Mesenteric fat pad (tissue), 1 donor: ENCODE data around the gene FAM13A. TPM values are rescaled to one million over a fixed set of nuclear protein-coding genes. Genes with fewer than 3 reads are reported as not detected.
"Not testable (repeated sequence)": the region's sequence is repeated elsewhere in the genome, so short reads cannot be mapped to it uniquely, and the experiment has no call there.

Source experiments
- DNase-seq: peaks from one replicate; pipeline ENCODE4 v3.0.0-alpha.2; 2020; ENCODE audit warnings: low spot score
- long read RNA-seq: library from polyadenylated mRNA; unstranded; transcript quantifications from one replicate; pipeline ENCODE4 v2.0.0, GENCODE V29; 2020
- total RNA-seq: library from RNA; stranded (reverse); fragmentation: NEBNext Ultra II Directional; extraction: Animal tissue kit (Norgen Biotek cat#: 25700); gene quantifications from one replicate; pipeline ENCODE4 v1.2.1, GENCODE V29; 2021
- donor health status: DM: yes; HTN: yes; CAD: no.

FAM13A gene
- total RNA-seq = 29.6 TPM
- long read RNA-seq, full-length matches to known transcripts = 4 of 46 reads
- long read RNA-seq, partial matches to known transcripts = 19 of 46 reads
- long read RNA-seq, other reads (novel, unspliced or antisense) = 23 of 46 reads

DNA sequence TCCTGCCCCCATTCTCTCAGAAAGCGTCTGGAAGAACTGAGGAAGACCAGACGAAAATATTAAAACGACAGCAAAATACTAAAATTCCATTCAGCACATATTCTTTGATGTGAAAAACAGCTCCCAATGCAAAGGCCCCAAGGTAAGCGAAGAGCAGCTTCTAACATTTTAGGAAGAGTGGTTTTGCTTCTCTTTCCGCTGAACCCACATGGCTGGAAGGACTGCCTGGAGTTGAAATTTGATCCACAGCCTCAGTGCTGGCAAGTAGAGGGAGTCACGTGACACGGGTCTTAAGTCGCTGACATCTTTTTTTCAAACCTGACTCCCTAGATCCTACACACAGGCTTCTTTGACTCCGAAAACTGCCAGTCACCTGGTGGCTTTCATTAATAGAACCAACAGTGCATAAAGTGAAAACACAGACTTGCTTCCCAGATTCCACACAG, at the start of gene FAM13A:
FAM13A (minus strand) TSS at position 233 of the 446 bp plus-strand sequence; CDS start at position 12, 221 bp downstream.
- no peak for DNase-seq

GRCh38 chr4:89105726-89106125, 48.7 kb upstream of the FAM13A start:
- DNase-seq = no peak

DNA sequence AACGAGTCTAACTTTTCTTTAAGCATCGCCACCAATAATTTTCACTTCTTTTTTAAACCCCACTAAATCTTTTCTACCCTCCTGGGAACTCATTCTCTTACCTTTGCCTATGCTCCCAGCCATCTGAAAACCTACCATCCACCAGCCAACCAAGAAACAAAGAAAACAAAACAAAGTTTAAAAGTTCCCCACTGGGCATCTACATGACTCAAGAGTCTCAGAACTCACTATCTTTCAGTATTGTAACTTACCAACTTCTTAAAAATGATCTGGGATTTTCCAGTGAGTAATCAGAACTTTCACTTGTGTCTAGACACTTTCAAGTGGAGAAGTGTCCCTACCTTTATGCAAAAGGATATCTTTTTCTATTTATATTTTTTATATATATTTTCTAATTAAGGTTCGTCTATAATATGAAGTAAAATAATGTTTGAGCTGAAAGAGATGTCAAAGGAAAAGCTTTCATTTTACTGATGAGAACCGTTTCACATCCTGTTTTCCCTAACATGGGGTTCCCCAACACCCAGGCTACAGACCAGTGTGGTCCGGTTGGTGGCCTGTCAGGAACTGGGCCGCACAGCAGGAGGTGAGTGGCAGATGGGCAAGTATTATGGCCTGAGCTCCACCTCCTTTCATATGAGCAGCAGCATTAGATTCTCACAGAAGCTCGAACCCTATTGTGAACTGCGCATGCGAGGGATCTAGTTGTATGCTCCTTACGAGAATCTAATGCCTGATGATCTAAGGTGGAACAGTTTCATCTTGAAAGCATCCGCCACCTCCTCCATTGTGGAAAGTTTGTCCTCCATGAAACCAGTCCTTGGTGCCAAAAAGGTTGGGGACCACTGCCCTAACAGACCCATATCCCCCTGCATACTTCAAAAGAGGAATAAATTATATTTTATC, 44.5 kb upstream of the FAM13A start:
- DNase-seq = no peak

- DNase-seq = no peak
These were observed 43.9 kb upstream of the FAM13A start for GRCh38 chr4:89100853-89101252.

DNA sequence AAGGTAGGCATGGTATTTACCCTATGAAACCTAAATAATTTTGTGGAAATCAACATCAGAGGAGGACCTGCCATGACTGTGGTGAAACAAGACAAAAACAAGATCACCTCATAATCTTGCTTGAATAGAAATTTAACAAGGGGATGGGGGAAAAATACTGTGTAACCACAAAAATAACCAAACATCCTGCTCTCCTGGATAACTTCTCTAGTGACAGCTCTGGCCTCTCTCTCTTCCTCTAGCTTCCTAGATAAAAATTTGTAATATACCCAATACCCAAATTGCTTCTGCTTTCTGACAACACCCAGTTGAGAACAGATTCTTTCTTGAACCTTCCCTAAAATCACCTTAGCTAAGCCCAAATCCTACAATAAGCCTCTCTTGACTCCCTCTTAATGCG, 42.5 kb upstream of the FAM13A start:
- no peak for DNase-seq

- no peak for DNase-seq
These were observed 42.0 kb upstream of the FAM13A start for GRCh38 chr4:89099034-89099433.

GRCh38 chr4:89078300-89078699, 21.3 kb upstream of the FAM13A start:
- DNase-seq = no peak

GRCh38 chr4:89077761-89078160, 20.8 kb upstream of the FAM13A start:
- DNase-seq = no peak

DNA sequence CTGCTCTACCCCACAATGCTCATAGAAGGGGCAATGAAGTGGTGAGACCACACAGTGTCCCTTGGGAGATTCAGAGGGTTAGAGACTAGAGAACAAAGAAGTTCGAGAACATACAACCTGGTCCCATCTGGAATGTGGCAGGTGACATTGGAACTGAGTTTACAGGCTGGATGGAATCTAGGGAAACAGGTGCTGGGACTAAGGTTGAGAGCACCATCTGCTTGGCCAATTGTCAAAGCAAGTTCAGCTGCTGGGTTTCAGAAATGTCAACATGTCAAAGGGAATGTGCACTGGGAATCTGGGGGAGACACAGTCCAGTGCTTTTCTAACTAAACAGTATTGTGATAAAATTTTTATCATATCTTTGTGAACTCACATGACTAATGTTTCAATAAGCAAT, 15.9 kb upstream of the FAM13A start:
- no peak for DNase-seq

- DNase-seq = no peak
These were observed 14.3 kb upstream of the FAM13A start for GRCh38 chr4:89071311-89071710.

DNA sequence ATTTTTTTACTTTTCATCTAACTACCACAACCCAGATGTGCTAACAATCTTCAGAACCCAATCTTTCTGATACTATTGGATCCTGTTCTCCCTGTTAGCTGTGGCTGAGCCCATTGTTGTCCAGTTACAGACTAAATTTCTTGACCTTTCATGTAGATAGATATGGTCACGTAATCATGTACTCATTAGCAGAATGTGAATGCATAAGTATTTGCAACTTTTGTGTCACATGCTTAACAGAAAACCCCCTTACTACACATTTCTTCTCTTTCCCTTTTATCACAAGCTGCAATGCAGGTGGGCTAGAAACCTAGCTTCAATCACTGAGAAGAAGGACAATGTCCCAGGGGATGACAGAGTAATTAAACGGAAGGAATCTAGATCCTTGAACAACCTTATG, 13.1 kb upstream of the FAM13A start:
- DNase-seq = no peak

DNA sequence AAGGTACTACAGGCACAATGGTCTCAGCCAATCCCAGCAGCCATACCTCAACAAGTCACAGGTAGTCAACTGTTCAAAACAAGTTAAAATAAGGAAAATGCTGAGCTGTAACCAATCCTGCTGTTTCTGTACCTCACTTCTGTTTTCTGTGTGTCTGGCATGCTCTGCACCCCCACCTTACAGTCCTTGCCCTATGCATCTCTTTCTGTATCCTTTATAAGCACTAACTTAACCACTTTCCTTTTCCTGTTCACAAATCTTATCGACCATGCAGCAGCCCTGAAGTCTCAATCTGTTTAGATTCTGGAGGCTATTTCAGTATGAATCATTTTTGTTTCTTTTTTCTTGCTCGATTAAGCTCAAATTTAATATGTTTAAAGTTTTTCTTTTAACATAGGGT, 12.5 kb upstream of the FAM13A start:
- DNase-seq = no peak

- DNase-seq = no peak
These were observed 10.4 kb upstream of the FAM13A start for GRCh38 chr4:89067417-89067816.

GRCh38 chr4:89064848-89065247, 7.9 kb upstream of the FAM13A start:
- no peak for DNase-seq

GRCh38 chr4:89057844-89058243, 859 bp upstream of the FAM13A start:
- not testable (repeated sequence) for DNase-seq

- DNase-seq = no peak
These were observed 563 bp downstream of the FAM13A start for GRCh38 chr4:89056292-89056952.

- DNase-seq = no peak
These were observed 1.6 kb downstream of the FAM13A start for GRCh38 chr4:89055157-89056080.

GRCh38 chr4:89054627-89055026, 2.4 kb downstream of the FAM13A start:
- no peak for DNase-seq

- no peak for DNase-seq
These were observed 7.1 kb downstream of the FAM13A start for GRCh38 chr4:89049853-89050252.

DNA sequence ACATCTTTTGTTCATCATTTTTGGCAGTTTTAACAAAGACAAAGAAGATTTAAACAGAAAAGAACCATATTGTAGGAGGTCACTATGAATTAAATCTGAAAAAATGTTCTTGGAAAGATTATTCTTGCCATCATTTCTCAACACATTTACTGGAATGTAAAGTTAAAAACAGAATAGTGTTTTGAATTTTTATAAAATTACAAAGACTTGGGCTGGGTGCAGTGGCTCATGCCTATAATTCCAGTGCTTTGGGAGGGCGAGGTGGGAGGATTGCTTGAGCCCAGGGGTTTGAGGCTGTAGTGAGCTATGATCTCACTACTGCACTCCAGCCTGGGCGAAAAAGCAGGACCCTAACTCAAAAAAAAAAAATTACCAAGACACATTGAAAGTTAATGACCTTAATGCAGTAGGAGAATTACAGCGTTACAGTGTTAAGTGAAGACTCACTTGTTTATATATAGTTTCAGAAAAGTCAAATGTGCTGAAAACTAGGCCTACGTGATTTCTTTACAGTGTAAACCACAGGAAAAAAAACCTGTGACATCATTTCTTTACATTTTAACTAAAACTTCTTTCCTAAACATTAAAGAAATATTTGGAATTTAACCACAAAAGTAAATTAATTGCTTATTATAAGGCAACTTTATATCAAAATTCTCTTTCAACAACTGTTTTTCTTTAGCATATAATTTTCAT, 7.9 kb downstream of the FAM13A start:
- no peak for DNase-seq
